PC-9 (cell line): Measurements from ENCODE around the gene IP6K3. TPM values are rescaled to one million over a fixed set of nuclear protein-coding genes. Genes with fewer than 3 reads are reported as not detected.

ENCODE experiments used
- BruUV-seq: library from RNA; stranded (reverse); fragments of 400-500 nt; replicated peaks from 2 replicates; lab custom pipeline; 2021; lab: Mats Ljungman, UMichigan
- CTCF ChIA-PET: fragments of 300-600 bp; sonication (Branson Sonifier 250); formaldehyde crosslinking; loops from one replicate; lab custom pipeline; 2022; ENCODE audit warnings: antibody characterized with exemption; lab: Charles Lee
- POLR2A ChIA-PET: fragments of 300-600 bp; sonication (Branson Sonifier 250); formaldehyde crosslinking; loops from one replicate; lab custom pipeline; 2022; ENCODE audit warnings: antibody characterized with exemption; ENCODE audit not compliant: unreplicated experiment; lab: Charles Lee
- DNase-seq, 2 experiments: peaks; one replicate each; pipeline versions ENCODE4 v3.0.0 to v3.0.0-alpha.2; 2015 to 2022; ENCODE audit warnings: mixed read lengths in 1 of 2
- H2AFZ ChIP-seq: fragments of 200-600 bp; sonication (generic); 2 replicates; pipeline ENCODE4 v1.8.1; 2017; ENCODE audit warnings: antibody characterized with exemption
- H3F3A ChIP-seq: fragments of 200-600 bp; sonication (generic); 2 replicates; pipeline ENCODE4 v1.8.1; 2017; ENCODE audit warnings: antibody characterized with exemption, mild to moderate bottlenecking, low read depth; ENCODE audit not compliant: insufficient read depth
- H3K27ac ChIP-seq: fragments of 200-600 bp; sonication (generic); 2 replicates; pipeline ENCODE4 v1.6.1; 2016; ENCODE audit warnings: mixed run types
- H3K27me3 ChIP-seq: fragments of 200-600 bp; sonication (generic); 2 replicates; pipeline ENCODE4 v1.6.1; 2016; ENCODE audit warnings: low read depth, mixed run types; ENCODE audit not compliant: insufficient read depth
- H3K36me3 ChIP-seq: fragments of 200-600 bp; sonication (generic); 2 replicates; pipeline ENCODE4 v1.6.1; 2016; ENCODE audit warnings: low read depth, mixed run types
- H3K4me1 ChIP-seq: fragments of 200-600 bp; sonication (generic); replicated peaks from 2 replicates; pipeline ENCODE4 v1.6.1; 2016; ENCODE audit warnings: mixed run types; ENCODE audit not compliant: insufficient read depth
- H3K4me2 ChIP-seq: fragments of 200-600 bp; sonication (generic); 2 replicates; pipeline ENCODE4 v1.6.1; 2017; ENCODE audit warnings: mixed run types
- H3K4me3 ChIP-seq: fragments of 200-600 bp; sonication (generic); 2 replicates; pipeline ENCODE4 v1.6.1; 2016; ENCODE audit warnings: mixed run types
- H3K79me2 ChIP-seq: fragments of 200-600 bp; sonication (generic); 2 replicates; pipeline ENCODE4 v1.6.1; 2017; ENCODE audit warnings: low read depth, mixed run types
- H3K9me2 ChIP-seq: fragments of 200-600 bp; sonication (generic); 2 replicates; pipeline ENCODE4 v1.8.1; 2017; ENCODE audit warnings: mild to moderate bottlenecking; ENCODE audit not compliant: insufficient read depth
- H3K9me3 ChIP-seq: fragments of 200-600 bp; sonication (generic); 2 replicates; pipeline ENCODE4 v1.8.1; 2016; ENCODE audit warnings: low read depth; ENCODE audit not compliant: insufficient read depth
- H4K20me1 ChIP-seq: fragments of 200-600 bp; sonication (generic); 2 replicates; pipeline ENCODE4 v1.8.1; 2017; ENCODE audit not compliant: insufficient read depth
- EZH2 ChIP-seq: fragments of 200-600 bp; sonication (generic); IDR thresholded peaks from 2 replicates; pipeline ENCODE4 v1.8.0; 2017; ENCODE audit warnings: antibody characterized with exemption, low read depth
- intact Hi-C: fragments of 100-400 bp; cut with micrococcal nuclease; formaldehyde crosslinking; loops from one replicate; pipeline ENCODE4 v1.10.0; 2022; ENCODE audit not compliant: unreplicated experiment
- total RNA-seq: library from RNA; stranded (reverse); gene quantifications from 2 replicates; pipeline ENCODE4 v1.2.3, GENCODE V29; 2021
- TF ChIP-seq, protein P1 (sequence below): fragments of 200-600 bp; sonication (generic); conservative IDR thresholded peaks from 2 replicates; pipeline ENCODE4 v1.6.1; 2017; ENCODE audit warnings: mixed run types, antibody characterized with exemption, mild to moderate bottlenecking, moderate library complexity

IP6K3 gene
- total RNA-seq, 1 experiment from 2014 or later: not detected

DNA sequence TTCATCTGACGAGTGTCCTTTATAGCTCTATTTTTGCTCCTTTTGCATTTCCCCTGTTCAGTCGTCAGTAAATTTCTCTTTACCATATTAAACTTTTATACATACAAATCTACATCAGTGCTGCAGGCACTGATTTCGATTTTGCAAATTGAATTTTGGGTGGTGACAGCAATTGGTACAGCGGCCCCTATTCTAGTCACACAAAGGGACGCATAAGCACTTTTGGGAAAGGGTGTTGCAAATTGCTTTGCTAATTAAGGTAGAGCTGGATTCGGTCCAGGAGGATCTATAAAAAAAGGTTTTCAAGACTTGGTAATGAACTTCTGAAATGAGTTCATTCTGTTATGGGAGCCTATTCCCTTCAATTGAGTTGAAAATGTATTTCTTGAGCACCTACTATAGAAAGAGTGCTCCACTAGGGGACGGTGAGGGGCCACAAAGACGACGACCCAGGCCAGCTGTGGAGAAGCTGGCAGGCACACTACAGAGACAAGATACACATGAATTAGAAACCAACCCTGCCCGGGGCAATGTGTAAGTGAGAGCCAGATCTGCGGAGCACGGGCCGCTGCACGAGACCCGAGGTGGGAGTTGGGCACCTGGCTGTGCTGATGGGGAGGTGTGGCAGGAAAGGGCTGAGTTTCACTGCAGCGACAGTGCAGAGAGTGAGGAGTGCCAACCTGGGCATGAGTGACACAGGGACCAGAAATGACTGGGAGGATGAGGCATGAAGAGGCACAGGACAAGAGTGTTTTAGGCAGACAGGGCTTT, 40.6 kb downstream of the IP6K3 start:
- Histone ChIP-seq H3F3A (peaks cover 28% of the 10 kb centered on the region; the same call in 1 of the 2 replicates), H2AFZ (no peak overlapping the region), H3K36me3 (peaks cover 29% of the 10 kb centered on the region; the same call in 1 of the 2 replicates), H3K27ac (no peak overlapping the region), H3K79me2 (peaks cover 28% of the 10 kb centered on the region), H3K9me3 (no peaks in the 10 kb centered on the region), H3K4me1 (peaks cover 10% of the 10 kb centered on the region), H3K4me3 (no peak overlapping the region), H3K27me3 (no peaks in the 10 kb centered on the region), H4K20me1 (peaks cover 5% of the 10 kb centered on the region; the same call in 1 of the 2 replicates), H3K4me2 (no peak overlapping the region), H3K9me2 (no peaks in the 10 kb centered on the region)
- no TSS peak for BruUV-seq
- CTCF ChIA-PET: no interaction called here
- POLR2A ChIA-PET: no interaction called here
- intact Hi-C loops: loop anchor here (10.0 kb wide), 1 partner anchor 861 kb away; the partner anchor contains the start of gene PSMB8
- DNase-seq: no peak
- no peak for TF ChIP-seq EZH2
- TF ChIP-seq, protein P1, sequence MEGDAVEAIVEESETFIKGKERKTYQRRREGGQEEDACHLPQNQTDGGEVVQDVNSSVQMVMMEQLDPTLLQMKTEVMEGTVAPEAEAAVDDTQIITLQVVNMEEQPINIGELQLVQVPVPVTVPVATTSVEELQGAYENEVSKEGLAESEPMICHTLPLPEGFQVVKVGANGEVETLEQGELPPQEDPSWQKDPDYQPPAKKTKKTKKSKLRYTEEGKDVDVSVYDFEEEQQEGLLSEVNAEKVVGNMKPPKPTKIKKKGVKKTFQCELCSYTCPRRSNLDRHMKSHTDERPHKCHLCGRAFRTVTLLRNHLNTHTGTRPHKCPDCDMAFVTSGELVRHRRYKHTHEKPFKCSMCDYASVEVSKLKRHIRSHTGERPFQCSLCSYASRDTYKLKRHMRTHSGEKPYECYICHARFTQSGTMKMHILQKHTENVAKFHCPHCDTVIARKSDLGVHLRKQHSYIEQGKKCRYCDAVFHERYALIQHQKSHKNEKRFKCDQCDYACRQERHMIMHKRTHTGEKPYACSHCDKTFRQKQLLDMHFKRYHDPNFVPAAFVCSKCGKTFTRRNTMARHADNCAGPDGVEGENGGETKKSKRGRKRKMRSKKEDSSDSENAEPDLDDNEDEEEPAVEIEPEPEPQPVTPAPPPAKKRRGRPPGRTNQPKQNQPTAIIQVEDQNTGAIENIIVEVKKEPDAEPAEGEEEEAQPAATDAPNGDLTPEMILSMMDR: no peak

- ChIA-PET CTCF (interaction anchor here (0.7 kb wide), 1 partner anchor 83 kb away, joined by 4 read pairs; no protein-coding TSS in a partner anchor), POLR2A (interaction anchor here (0.6 kb wide), 2 partner anchors 11 to 235 kb away, joined by 3 to 18 read pairs; no protein-coding TSS in a partner anchor)
- Histone ChIP-seq H3K27me3 (no peaks in the 10 kb centered on the region), H3K9me3 (no peaks in the 10 kb centered on the region), H4K20me1 (peaks cover 5% of the 10 kb centered on the region; the same call in 1 of the 2 replicates), H3K4me1 (peaks cover 4% of the 10 kb centered on the region), H3K4me3 (no peak overlapping the region), H3K9me2 (no peaks in the 10 kb centered on the region), H3K79me2 (peaks cover 20% of the 10 kb centered on the region), H2AFZ (no peak overlapping the region), H3F3A (peaks cover 34% of the 10 kb centered on the region), H3K36me3 (peaks cover 29% of the 10 kb centered on the region; the same call in 1 of the 2 replicates), H3K4me2 (no peak overlapping the region), H3K27ac (no peak overlapping the region)
- no TSS peak for BruUV-seq
- TF ChIP-seq EZH2: no peak
- TF ChIP-seq, protein P1: no peak
- intact Hi-C loops: loop anchor here (10.0 kb wide), 1 partner anchor 861 kb away; the partner anchor contains the start of gene PSMB8
- DNase-seq: no peak
These were observed 41.3 kb downstream of the IP6K3 start for GRCh38 chr6:33705268-33705885.
